ENCODE results near the gene FTO.

FTO gene

GRCh38 chr16:53756275-53756996 is 52.5 kb downstream of the FTO start:
- DNase-seq: no peak

- no peak for DNase-seq
These were observed 54.1 kb downstream of the FTO start for GRCh38 chr16:53757971-53758609.

- no peak for DNase-seq
These were observed 58.2 kb downstream of the FTO start for GRCh38 chr16:53761962-53762703.

- no peak for DNase-seq
These were observed 62.5 kb downstream of the FTO start for GRCh38 chr16:53766304-53767016.

- no peak for DNase-seq
These were observed 64.2 kb downstream of the FTO start for GRCh38 chr16:53768167-53768566.

- DNase-seq: no peak
These were observed 64.6 kb downstream of the FTO start for GRCh38 chr16:53768593-53768992.

GRCh38 chr16:53769185-53769584 is 65.2 kb downstream of the FTO start:
- no peak for DNase-seq

GRCh38 chr16:53769787-53770186 is 65.8 kb downstream of the FTO start:
- DNase-seq: no peak

- no peak for DNase-seq
These were observed 66.7 kb downstream of the FTO start for GRCh38 chr16:53770641-53771040.

GRCh38 chr16:53771655-53772497 is 67.9 kb downstream of the FTO start:
- DNase-seq: no peak

GRCh38 chr16:53773150-53773846 is 69.3 kb downstream of the FTO start:
- DNase-seq: no peak

GRCh38 chr16:53773881-53774280 is 69.9 kb downstream of the FTO start:
- DNase-seq: no peak

- no peak for DNase-seq
These were observed 71.3 kb downstream of the FTO start for GRCh38 chr16:53775106-53775820.

GRCh38 chr16:53775821-53776431 is 72.0 kb downstream of the FTO start:
- DNase-seq: no peak

- no peak for DNase-seq
These were observed 75.2 kb downstream of the FTO start for GRCh38 chr16:53779186-53779585.

- DNase-seq: no peak
These were observed 76.1 kb downstream of the FTO start for GRCh38 chr16:53780051-53780450.

- no peak for DNase-seq
These were observed 77.2 kb downstream of the FTO start for GRCh38 chr16:53781023-53781605.

- DNase-seq: no peak
These were observed 78.2 kb downstream of the FTO start for GRCh38 chr16:53782148-53782547.

GRCh38 chr16:53784291-53784690 is 80.3 kb downstream of the FTO start:
- DNase-seq: no peak

GRCh38 chr16:53785044-53785443 is 81.1 kb downstream of the FTO start:
- no peak for DNase-seq
